ENCODE data around the gene BACH2. TPM values are rescaled to one million over a fixed set of nuclear protein-coding genes. Genes with fewer than 3 reads are reported as not detected.

BACH2 gene
- total and polyA plus RNA-seq, 2 of the 8 experiments (the other 6 are each of a cell fraction or from before 2014, with no cell fraction given), result 1.9 to 5.9 TPM

DNA sequence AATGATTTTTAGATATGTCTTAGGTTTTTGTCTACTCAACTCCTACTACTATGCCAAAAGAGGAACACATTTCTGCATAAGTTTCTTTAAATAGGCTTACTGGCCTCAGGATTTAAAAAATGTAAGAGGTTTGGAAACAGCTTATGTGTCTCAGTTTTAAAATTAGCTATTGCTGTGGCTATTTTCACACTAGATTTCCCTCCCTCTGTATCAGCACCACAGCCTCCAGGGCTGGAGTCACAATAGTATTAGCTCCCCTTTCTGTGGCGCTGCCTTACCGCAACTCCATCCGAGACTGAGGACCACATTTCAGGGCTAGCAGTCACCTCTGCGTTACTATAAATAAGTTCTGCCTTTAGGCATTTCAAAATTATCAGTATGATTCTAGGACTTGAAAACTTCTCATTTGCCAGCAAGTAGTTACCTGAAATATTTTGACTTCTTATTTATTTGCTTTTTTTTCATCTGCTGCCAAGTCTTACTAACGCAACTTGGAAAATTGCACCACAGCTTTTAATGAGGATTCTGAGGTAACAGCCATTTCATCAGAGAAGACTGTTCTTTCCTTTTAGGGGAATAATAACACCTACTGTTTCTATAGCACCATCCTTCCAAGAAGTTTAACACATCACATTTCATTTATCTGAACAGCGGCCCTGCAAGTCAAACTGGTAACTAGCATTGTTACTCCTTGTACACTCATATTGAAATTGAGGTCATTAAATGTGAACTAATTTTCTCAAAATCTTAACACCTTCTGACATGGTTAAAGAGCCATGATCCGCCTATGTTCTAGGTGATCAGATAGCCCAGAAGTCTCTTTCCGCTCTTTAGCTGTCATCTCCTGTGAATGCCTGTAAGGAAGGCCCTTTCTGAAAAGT, 296.5 kb downstream of the BACH2 start:
- H2BK15ac ChIP-seq (ENCODE audit: low read length), result no peak overlapping the region
- no peaks in the 10 kb centered on the region for H3K23me2 ChIP-seq (ENCODE audit: low read depth, low read length)
- FAIRE-seq, result no peak
- H4K5ac ChIP-seq (ENCODE audit: insufficient read length, low read depth, low read length), result no peak overlapping the region
- H2BK120ac ChIP-seq (replicated peaks; ENCODE audit: low read depth, low read length), result no peak overlapping the region
- H3K56ac ChIP-seq (replicated peaks; ENCODE audit: insufficient read length, low read depth, low read length), result no peak overlapping the region
- DNase-seq (ENCODE audit: low read depth in 1 of 2, low spot score in 2 of 2), result no peak
- no peak overlapping the region for H2BK20ac ChIP-seq (ENCODE audit: low read length)
- H3K4ac ChIP-seq (replicated peaks; ENCODE audit: insufficient read length, low read depth, low read length), result no peak overlapping the region
- POLR2A ChIA-PET (ENCODE audit: partially characterized antibody), result no interaction called here
- H4K91ac ChIP-seq (replicated peaks; ENCODE audit: insufficient read length, low read length), result no peak overlapping the region
- H3K4me2 ChIP-seq (ENCODE audit: insufficient read depth in 1 of 2, low read depth in 2 of 2, low read length in 2 of 2), result no peak overlapping the region
- H3K27me3 ChIP-seq (replicated peaks in 1 of 4; ENCODE audit: control insufficient read depth in 3 of 4, extremely low read depth in 1 of 4, insufficient read depth in 3 of 4, low read length in 3 of 4), result no peaks in the 10 kb centered on the region
- no peak overlapping the region for H3K18ac ChIP-seq (ENCODE audit: extremely low read depth, low read length)
- 96% methylated on average over 8 of the region's 8 CpGs; no CpG with 5 or more reads in 1 of the 2 experiments for WGBS, 2 experiments (ENCODE audit: extremely low coverage in 1 of 2, insufficient coverage in 1 of 2, insufficient read length in 1 of 2, insufficient replicate concordance in 2 of 2, low coverage in 1 of 2, low lambda C conversion rate in 2 of 2, missing lambda C conversion rate in 1 of 2)
- CTCF ChIA-PET (ENCODE audit: partially characterized antibody), result interaction anchor here (1.0 to 1.2 kb wide), 4 partner anchors 20 to 60 kb away, joined by 3 to 5 read pairs (median 3); no protein-coding TSS in a partner anchor
- H4K8ac ChIP-seq (ENCODE audit: extremely low read depth, insufficient read depth, low read length), result no peak overlapping the region
- H3K79me2 ChIP-seq (ENCODE audit: control insufficient read depth in 1 of 2, insufficient read depth in 2 of 2, low read length in 2 of 2), result no peaks in the 10 kb centered on the region
- no peak overlapping the region for H2AFZ ChIP-seq (ENCODE audit: low read length)
- H2BK12ac ChIP-seq (ENCODE audit: low read depth, low read length), result no peak overlapping the region
- no peaks in the 10 kb centered on the region for H3K36me3 ChIP-seq (ENCODE audit: control insufficient read depth in 2 of 4, insufficient read depth in 4 of 4, low read length in 3 of 4)
- no peak overlapping the region for H3K14ac ChIP-seq (ENCODE audit: insufficient read length)
- H3K9ac ChIP-seq (replicated peaks in 1 of 4; ENCODE audit: extremely low read depth in 1 of 4, low read depth in 3 of 4, low read length in 3 of 4), result no peak overlapping the region
- H3K23ac ChIP-seq (ENCODE audit: insufficient read length), result no peak overlapping the region
- H2AK5ac ChIP-seq (ENCODE audit: low read depth, low read length), result no peak overlapping the region
- H3K4me3 ChIP-seq (ENCODE audit: extremely low read depth in 1 of 4, insufficient read depth in 2 of 4, low read depth in 3 of 4, low read length in 4 of 4), result no peak overlapping the region
- no peaks in the 10 kb centered on the region for H3K9me3 ChIP-seq (ENCODE audit: insufficient read depth in 2 of 2, low read depth in 1 of 2, low read length in 1 of 2)
- no peaks in the 10 kb centered on the region for H4K20me1 ChIP-seq (replicated peaks in 1 of 2; ENCODE audit: control insufficient read depth in 1 of 2, insufficient read depth in 2 of 2, low read length in 2 of 2)
- no peaks in the 10 kb centered on the region for H3K79me1 ChIP-seq (ENCODE audit: low read depth, low read length)
- no peak overlapping the region for H3K27ac ChIP-seq (ENCODE audit: low read depth, low read length)
- H3K4me1 ChIP-seq (replicated peaks in 1 of 4; ENCODE audit: control insufficient read depth in 3 of 4, insufficient read depth in 4 of 4, low read length in 3 of 4), result peaks cover 0 to 4% (median 0%) of the 10 kb centered on the region in 4 experiments; a peak in 3 of 7 replicates
- H2BK5ac ChIP-seq (ENCODE audit: low read depth, low read length), result no peak overlapping the region
- TF ChIP-seq KDM5A (IDR thresholded peaks at IDR 0.05; ENCODE audit: low read length) (no peak), RXRA (IDR thresholded peaks at IDR 0.05; ENCODE audit: insufficient read depth, low read depth, low read length) (no peak), SRF (IDR thresholded peaks at IDR 0.05; ENCODE audit: low read depth, low read length) (no peak), BACH1 (IDR thresholded peaks at IDR 0.05; ENCODE audit: low read length) (no peak), CHD1 (IDR thresholded peaks at IDR 0.05; ENCODE audit: low read depth, low read length) (no peak), POLR2A (IDR thresholded peaks at IDR 0.05; ENCODE audit: control extremely low read depth in 1 of 2, low read depth in 2 of 2, low read length in 2 of 2) (no peak), CBX8 (IDR thresholded peaks at IDR 0.05; ENCODE audit: borderline replicate concordance, low read depth, low read length) (no peak), MAFK (IDR thresholded peaks at IDR 0.05; ENCODE audit: low read depth, low read length) (no peak), EZH2 (IDR thresholded peaks at IDR 0.05; ENCODE audit: low read depth, low read length, severe bottlenecking) (no peak), SUZ12 (IDR thresholded peaks at IDR 0.05; ENCODE audit: low read length) (no peak), EGR1 (IDR thresholded peaks at IDR 0.05; ENCODE audit: borderline replicate concordance, low read depth, low read length) (no peak), RAD21 (IDR thresholded peaks at IDR 0.05 in 1 of 2, conservative IDR thresholded peaks at IDR 0.05 in 1 of 2; ENCODE audit: low read depth in 2 of 2, low read length in 2 of 2) (no peak)
